ENCODE data around the gene LYSMD1.

Gene LYSMD1

DNA sequence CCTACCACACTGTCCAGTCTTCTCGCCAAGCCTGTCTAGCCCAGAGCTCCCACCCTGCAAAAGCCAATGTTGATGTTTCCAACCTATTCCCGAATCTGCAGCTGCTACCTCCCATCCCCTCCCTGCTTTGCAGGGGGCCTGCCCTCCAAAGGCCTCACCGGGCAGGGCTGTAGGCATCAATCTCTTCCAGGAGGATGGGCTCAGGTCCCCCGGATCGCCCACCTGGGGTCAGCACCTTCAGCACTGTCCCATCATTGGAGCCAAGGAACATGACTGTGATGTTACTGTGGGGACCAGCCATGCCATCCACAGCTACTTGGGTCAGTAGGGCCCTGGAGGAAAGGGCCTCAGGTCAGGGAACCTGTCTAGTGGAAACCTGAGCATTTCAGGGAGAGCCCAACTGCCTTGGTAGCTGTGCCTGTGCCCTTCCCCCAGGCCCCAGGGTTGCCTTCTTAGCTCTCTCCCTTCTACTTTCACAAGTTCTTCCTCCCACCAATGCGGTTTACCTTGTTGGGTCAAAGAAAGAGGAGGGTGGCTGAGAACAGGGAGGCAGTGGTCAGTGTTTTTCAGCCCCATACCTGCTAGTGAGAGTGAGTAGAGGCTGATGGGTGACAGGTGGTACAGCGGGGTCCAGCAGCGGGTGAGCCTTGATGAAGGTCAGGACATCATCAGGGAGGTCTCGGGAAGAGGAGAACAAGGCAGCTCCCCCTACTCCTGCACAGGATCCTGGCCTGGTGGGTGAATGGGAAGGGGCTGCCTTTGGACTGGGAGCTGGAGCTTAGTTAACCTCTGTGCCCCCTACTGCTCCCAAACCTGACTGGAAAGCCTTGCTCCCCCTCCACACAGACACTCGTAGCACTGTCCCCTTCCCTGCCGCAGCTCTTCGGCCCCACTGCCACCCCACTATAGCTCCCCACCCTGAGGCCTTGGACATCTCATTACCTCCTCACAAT is 30.0 kb downstream of the LYSMD1 start:
- Histone ChIP-seq H3K9me3 (ENCODE audit: low read depth, low read length) (no peaks in the 10 kb centered on the region), H3K36me3 (ENCODE audit: insufficient read depth, low read length) (no peaks in the 10 kb centered on the region), H3K9ac (ENCODE audit: insufficient read length) (no peak overlapping the region), H3K4me3 (no peak overlapping the region), H3K27ac (no peak overlapping the region)
- TF ChIP-seq FOXP2 (optimal IDR thresholded peaks at IDR 0.05; ENCODE audit: control extremely low read depth, extremely low read length, insufficient read depth) (no peak), EZH2 (IDR thresholded peaks at IDR 0.05) (no peak), POLR2AphosphoS5 (IDR thresholded peaks at IDR 0.05; ENCODE audit: borderline replicate concordance, low read depth, low read length) (no peak)
- DNase-seq (ENCODE audit: low read depth, low spot score) = no peak

DNA sequence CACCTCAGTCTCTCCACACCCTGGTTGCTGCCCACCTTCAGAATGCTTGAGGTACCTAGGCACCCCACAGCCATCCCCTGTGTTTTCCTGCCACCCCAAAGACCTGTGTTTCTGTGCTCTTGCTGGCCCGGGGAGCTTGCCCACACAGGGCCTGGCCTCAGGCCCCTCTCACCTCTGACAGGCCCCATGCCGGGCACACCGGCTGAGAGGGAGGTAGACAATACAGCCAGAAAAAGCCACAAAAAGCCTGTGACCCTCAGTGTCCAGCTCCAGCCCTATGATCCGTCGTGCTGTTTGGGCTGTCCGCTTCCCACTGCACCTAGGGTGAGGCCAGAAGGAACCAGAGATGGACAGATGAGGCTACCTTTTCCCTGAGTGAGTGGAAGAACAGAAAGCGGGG is 30.7 kb downstream of the LYSMD1 start:
- Histone ChIP-seq H3K36me3 (ENCODE audit: insufficient read depth, low read length) (no peaks in the 10 kb centered on the region), H3K27ac (no peak overlapping the region), H3K9me3 (ENCODE audit: low read depth, low read length) (no peaks in the 10 kb centered on the region), H3K9ac (ENCODE audit: insufficient read length) (no peak overlapping the region), H3K4me3 (no peak overlapping the region)
- TF ChIP-seq EZH2 (IDR thresholded peaks at IDR 0.05) = no peak
- TF ChIP-seq POLR2AphosphoS5 (IDR thresholded peaks at IDR 0.05; ENCODE audit: borderline replicate concordance, low read depth, low read length) = no peak
- no peak for TF ChIP-seq FOXP2 (optimal IDR thresholded peaks at IDR 0.05; ENCODE audit: control extremely low read depth, extremely low read length, insufficient read depth)
- no peak for DNase-seq (ENCODE audit: low read depth, low spot score)

DNA sequence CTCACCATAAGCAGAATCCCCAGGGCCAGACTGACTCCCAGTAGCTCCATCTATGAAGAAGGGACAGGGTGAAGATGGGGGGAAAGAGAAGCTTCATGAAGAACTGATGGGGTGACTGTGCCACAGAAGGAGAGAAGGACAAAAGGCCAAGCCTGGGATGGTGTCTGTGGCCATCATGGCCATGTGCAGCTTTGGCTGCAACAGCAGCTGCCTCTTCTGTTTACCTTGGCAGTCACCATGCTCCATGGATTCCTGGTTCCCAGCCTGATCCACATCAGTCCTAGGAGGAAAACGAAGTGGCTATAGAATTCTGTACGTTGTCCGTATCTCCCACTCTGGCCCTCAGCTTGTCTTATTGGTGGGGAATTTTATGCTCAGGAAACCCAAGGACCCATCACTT is 31.3 kb downstream of the LYSMD1 start:
- H3K4me3 ChIP-seq = no peak overlapping the region
- no peak for DNase-seq (ENCODE audit: low read depth, low spot score)
- no peaks in the 10 kb centered on the region for H3K36me3 ChIP-seq (ENCODE audit: insufficient read depth, low read length)
- no peaks in the 10 kb centered on the region for H3K9me3 ChIP-seq (ENCODE audit: low read depth, low read length)
- no peak for TF ChIP-seq FOXP2 (optimal IDR thresholded peaks at IDR 0.05; ENCODE audit: control extremely low read depth, extremely low read length, insufficient read depth)
- TF ChIP-seq EZH2 (IDR thresholded peaks at IDR 0.05) = no peak
- TF ChIP-seq POLR2AphosphoS5 (IDR thresholded peaks at IDR 0.05; ENCODE audit: borderline replicate concordance, low read depth, low read length) = no peak
- H3K27ac ChIP-seq = no peak overlapping the region
- no peak overlapping the region for H3K9ac ChIP-seq (ENCODE audit: insufficient read length)

DNA sequence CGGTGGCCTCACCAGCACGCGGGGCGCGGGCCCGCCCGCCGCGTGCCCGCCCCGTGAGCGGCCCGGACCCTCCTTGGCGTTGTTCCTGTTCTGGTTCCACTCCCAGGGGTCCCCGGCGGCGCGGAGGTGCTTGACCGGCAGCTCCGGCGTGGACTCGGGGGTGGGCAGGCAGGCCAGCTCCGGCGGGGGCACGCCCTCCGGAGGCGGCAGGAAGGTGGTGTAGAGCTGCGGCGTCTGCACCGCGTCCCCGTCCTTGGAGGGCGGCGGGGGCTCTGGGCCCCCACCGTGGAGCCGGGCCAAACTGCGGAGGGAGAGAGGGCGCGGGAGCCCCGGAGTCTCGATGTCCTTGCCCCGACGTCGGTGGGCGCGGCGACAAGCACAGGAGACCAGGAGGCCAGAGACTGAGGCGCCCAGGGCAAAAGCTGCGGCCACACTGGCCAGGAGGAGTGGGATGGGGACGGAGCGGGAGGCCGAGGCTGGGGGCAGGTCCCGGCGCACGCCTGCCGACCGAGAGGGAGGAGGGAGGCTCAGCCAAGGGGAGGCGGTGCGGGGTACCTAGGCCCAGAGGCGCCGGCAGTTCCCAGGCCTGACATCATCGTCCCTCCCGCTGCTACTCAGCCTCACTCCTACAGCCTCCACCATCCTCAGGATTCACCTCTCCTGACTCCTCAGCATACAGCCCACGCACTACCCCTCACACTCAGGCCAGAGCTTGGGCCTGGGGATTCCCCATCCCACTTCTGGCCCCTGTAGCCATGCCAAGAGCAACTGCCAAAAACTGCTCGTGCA is 32.5 kb downstream of the LYSMD1 start:
- TF ChIP-seq FOXP2 (optimal IDR thresholded peaks at IDR 0.05; ENCODE audit: control extremely low read depth, extremely low read length, insufficient read depth) (no peak), EZH2 (IDR thresholded peaks at IDR 0.05) (no peak), POLR2AphosphoS5 (IDR thresholded peaks at IDR 0.05; ENCODE audit: borderline replicate concordance, low read depth, low read length) (no peak)
- no peak overlapping the region for H3K27ac ChIP-seq
- H3K4me3 ChIP-seq = no peak overlapping the region
- no peaks in the 10 kb centered on the region for H3K36me3 ChIP-seq (ENCODE audit: insufficient read depth, low read length)
- DNase-seq (ENCODE audit: low read depth, low spot score) = no peak
- H3K9me3 ChIP-seq (ENCODE audit: low read depth, low read length) = no peaks in the 10 kb centered on the region
- H3K9ac ChIP-seq (ENCODE audit: insufficient read length) = no peak overlapping the region

DNA sequence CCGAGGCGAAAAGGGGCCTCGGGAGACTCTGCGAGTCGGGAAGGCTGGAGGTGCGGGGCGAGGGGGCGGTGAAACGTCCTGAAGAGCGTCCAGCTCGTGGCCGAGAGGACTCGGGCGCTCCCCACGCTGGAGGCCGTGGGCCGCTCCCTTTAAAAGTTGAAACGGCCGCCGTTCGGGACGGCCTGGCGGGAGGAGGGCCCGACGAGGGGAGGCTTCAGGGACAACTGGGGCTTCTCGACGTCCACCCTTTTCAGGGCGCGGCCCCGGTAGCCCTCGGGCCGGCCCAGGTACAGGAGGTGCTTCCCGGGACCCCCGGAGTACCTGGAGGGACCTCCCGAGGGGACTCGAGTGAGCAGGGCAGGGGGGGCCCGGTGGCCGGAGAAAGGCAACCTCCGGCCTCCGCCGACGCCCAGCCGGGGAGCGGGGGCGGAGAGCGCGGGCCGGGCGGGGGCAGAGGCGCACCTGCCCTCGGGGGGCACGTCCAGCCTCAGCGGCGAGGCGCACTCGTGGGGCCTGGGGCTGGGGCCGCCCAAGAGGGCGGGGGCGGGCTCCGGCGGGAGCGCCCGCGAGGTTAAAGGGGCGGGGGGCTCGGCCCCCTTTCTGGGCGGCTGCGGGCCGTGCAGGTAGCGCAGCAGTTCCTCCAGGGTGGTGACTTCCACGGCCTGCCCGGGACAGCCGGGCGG is 33.2 kb downstream of the LYSMD1 start:
- TF ChIP-seq POLR2AphosphoS5 (IDR thresholded peaks at IDR 0.05; ENCODE audit: borderline replicate concordance, low read depth, low read length) = no peak
- TF ChIP-seq EZH2 (IDR thresholded peaks at IDR 0.05) = no peak
- TF ChIP-seq FOXP2 (optimal IDR thresholded peaks at IDR 0.05; ENCODE audit: control extremely low read depth, extremely low read length, insufficient read depth) = no peak
- Histone ChIP-seq H3K9me3 (ENCODE audit: low read depth, low read length) (no peaks in the 10 kb centered on the region), H3K4me3 (no peak overlapping the region), H3K36me3 (ENCODE audit: insufficient read depth, low read length) (no peaks in the 10 kb centered on the region), H3K9ac (ENCODE audit: insufficient read length) (no peak overlapping the region), H3K27ac (no peak overlapping the region)
- no peak for DNase-seq (ENCODE audit: low read depth, low spot score)

DNA sequence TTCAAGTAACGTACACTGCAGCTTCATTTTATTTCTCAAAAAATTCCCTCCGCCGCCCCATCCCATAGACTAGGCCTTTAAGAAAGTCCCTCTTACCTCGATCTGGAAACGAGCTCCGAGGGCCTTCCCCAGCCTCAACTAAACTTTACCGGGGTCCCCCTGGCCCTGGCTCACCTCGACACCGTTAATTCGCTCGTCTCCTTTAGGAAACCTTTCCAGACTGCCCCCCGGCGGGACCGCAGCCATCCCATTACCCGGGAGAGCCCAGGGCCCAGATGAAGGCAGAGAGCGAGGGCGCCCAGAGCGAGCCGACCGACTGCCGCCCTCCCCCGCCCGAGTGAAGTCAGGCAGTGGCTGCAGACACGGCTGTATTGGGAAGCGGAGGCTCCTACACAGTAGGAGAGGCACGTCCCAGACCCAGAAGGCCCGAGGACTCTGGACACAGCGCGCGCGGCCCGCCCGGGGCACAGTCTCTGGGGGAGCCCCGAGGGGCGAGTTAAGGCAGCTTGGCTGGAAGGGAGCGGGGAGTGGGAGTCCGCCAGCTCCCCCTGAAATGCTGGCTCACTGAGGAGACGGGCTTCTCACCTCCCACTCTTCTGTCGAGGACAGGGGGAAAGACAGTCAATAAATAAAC is 33.9 kb downstream of the LYSMD1 start:
- Histone ChIP-seq H3K36me3 (ENCODE audit: insufficient read depth, low read length) (no peaks in the 10 kb centered on the region), H3K27ac (no peak overlapping the region), H3K9me3 (ENCODE audit: low read depth, low read length) (no peaks in the 10 kb centered on the region), H3K9ac (ENCODE audit: insufficient read length) (no peak overlapping the region), H3K4me3 (no peak overlapping the region)
- TF ChIP-seq EZH2 (IDR thresholded peaks at IDR 0.05) (no peak), POLR2AphosphoS5 (IDR thresholded peaks at IDR 0.05; ENCODE audit: borderline replicate concordance, low read depth, low read length) (no peak), FOXP2 (optimal IDR thresholded peaks at IDR 0.05; ENCODE audit: control extremely low read depth, extremely low read length, insufficient read depth) (no peak)
- no peak for DNase-seq (ENCODE audit: low read depth, low spot score)

DNA sequence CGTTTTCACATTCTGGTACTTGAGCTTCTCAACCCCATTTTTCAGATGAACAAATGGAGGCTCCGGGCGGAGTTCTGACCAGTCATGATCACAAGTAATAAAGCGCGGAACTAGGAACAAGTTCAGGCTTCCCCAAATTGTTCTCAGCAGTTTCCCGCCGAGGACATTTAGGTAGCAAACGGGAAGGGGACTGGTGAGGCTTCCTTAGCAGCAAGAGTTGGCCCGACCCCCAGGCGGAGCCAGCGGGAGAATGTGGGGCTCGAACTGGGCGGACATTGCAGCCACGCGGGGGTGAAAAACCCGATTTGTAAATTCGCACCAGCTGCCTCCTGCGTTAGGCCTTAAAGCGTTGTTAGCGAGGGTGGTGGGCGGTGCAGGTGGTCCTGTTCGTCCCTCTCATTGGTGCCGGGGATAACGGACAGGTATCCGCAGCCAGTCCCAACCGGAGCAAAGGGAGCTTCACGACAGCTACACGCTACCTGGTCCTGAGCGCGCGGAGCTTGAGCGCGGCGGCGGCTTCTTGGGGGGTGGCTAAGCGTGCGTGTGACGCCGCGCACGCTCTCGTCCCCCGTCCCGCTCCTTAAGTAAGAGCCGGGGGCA is 34.6 kb downstream of the LYSMD1 start:
- Histone ChIP-seq H3K4me3 (no peak overlapping the region), H3K9me3 (ENCODE audit: low read depth, low read length) (no peaks in the 10 kb centered on the region), H3K9ac (ENCODE audit: insufficient read length) (no peak overlapping the region), H3K27ac (no peak overlapping the region), H3K36me3 (ENCODE audit: insufficient read depth, low read length) (no peaks in the 10 kb centered on the region)
- no peak for DNase-seq (ENCODE audit: low read depth, low spot score)
- no peak for TF ChIP-seq EZH2 (IDR thresholded peaks at IDR 0.05)
- no peak for TF ChIP-seq FOXP2 (optimal IDR thresholded peaks at IDR 0.05; ENCODE audit: control extremely low read depth, extremely low read length, insufficient read depth)
- TF ChIP-seq POLR2AphosphoS5 (IDR thresholded peaks at IDR 0.05; ENCODE audit: borderline replicate concordance, low read depth, low read length) = no peak

Measured in SK-N-MC (cell line).